Activated T-cell treated with anti-CD3 and anti-CD28 coated beads for 1 hour (primary cell): ENCODE measurements around the gene GRIK4.
"Not testable (repeated sequence)": the region's sequence is repeated elsewhere in the genome, so short reads cannot be mapped to it uniquely, and the experiment has no call there.

Experiments
- DNase-seq: peaks from one replicate; pipeline ENCODE4 v3.0.0-alpha.2; 2020; ENCODE audit warnings: low read depth

GRIK4 gene

GRCh38 chr11:120574876-120575275 lies 63.3 kb downstream of the GRIK4 start:
- no peak for DNase-seq

DNA sequence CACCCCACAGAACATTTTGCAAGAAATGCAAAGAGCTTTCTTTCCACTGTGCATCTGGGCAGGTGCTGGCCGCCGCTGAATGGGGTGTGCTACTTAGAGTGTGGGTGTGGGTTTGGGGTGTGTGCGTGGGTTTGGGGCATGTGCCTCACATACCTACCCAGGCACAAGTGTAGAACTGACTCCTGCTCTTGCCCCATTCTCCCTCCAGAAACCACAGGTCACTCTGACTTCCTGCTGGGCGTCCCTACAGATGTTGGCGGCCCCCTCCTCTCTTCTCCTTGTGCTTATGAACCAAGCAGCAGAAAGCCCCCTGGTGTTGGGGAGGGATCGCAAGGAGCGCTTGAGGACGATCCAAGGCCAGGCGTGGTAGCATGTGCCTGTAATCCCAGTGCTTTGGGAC lies 63.9 kb downstream of the GRIK4 start:
- DNase-seq, result no peak

DNA sequence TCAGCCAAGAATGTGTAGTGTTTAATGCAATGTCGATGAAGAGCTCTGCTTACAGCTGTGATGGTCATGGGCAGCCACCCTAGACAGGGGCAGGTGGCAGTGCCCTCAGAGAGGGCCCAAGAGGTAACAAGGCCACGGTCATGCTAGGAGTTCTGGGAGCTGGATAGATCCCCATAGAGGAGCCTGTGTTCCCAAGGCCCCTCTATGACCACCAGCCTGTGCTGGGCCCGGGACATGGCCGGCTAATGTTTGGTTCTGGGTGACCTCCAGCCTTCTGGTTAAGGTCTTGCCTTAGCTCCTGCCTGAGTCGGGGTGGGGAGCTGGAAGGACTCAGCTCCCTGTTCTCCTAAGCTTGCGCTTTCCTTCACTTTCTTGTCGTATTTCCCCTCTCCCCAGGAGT lies 65.1 kb downstream of the GRIK4 start:
- no peak for DNase-seq

DNA sequence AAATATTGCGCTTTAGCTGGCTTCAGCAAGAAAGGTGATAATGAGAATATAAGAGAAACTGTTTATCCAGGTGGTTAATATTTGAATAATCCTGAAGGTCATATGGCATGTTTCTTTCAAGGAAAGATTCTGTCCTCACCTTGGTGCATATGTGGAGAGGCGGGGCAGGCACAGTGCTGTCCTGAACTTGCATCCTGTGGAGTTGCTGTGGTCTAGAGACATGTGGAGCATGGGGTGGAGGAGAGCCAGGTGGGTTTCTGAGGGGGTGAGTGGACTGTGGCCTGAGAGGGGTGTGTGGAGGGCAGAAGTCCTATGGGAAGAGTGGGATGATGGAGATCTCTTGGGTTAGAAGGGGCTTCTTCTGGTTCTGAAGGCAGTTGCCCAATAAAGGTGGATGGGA lies 65.5 kb downstream of the GRIK4 start:
- no peak for DNase-seq

- no peak for DNase-seq
Measured at GRCh38 chr11:120577624-120578363, 66.2 kb downstream of the GRIK4 start.

DNA sequence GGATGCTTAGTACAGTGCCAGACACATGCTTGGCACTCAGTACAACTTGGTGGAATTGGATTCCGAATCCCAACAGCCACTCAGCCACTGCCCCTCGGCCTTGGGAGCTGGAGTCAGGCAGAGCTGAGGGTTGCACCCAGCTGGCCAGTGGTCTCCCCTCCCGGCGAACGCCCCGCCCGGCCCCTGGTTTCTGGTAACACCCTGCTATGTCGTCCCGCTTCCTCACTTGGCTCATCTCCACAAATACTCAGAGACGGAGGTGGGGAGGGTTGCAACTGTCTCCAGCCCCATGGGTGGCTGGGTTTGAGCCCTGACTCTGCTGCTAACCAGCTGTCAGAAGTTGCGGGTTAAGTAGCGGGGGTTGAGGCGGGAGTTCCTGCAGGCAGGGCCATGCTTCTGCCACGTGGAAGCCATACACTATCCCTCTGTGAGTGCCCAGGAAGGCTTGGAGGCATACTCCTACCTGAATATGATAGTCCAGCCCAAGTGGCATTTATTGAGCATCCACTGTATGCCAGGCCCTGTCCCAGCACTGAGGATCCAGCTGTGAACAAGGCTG lies 67.1 kb downstream of the GRIK4 start:
- no peak for DNase-seq

DNA sequence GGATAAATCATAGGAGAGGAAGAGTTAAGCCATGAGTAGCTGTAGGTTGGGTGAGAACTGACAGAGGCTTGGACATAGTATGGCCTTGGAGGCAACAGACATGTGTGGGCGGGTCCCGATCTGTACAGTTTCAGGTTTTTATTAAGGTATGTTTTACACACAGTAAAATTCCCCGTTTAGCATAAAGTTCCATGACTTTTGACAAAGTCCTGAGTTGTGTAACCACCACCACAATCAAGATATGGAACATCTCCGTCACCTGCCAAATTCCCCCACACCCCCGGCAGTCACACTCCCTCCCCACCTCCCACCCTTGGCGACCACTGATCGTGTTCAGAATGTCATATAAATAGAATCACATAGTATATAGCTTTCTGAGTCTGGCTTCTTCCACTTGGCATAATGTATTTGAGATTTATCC lies 68.1 kb downstream of the GRIK4 start:
- no peak for DNase-seq

- DNase-seq, result no peak
Measured at GRCh38 chr11:120581313-120581712, 69.8 kb downstream of the GRIK4 start.

DNA sequence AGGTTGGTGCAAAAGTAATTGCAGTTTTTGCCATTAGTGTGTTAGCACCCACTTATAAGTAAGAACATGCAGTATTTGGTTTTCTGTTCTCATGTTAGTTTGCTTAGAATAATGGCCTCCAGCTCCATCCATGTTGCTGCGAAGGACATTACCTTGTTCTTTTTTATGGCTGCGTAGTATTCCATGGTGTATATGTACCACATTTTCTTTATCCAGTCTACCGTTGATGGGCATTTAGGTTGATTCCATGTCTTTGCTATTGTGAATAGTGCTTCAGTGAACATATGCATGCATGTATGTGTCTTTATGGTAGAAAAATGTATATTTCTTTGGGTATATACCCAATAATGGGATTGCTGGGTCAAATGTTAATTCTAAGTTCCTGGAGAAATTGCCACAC lies 71.0 kb downstream of the GRIK4 start:
- not testable (repeated sequence) for DNase-seq

GRCh38 chr11:120586072-120586471 lies 74.5 kb downstream of the GRIK4 start:
- no peak for DNase-seq

GRCh38 chr11:120586728-120587127 lies 75.2 kb downstream of the GRIK4 start:
- no peak for DNase-seq

- DNase-seq, result no peak
Measured at GRCh38 chr11:120587299-120587698, 75.8 kb downstream of the GRIK4 start.

DNA sequence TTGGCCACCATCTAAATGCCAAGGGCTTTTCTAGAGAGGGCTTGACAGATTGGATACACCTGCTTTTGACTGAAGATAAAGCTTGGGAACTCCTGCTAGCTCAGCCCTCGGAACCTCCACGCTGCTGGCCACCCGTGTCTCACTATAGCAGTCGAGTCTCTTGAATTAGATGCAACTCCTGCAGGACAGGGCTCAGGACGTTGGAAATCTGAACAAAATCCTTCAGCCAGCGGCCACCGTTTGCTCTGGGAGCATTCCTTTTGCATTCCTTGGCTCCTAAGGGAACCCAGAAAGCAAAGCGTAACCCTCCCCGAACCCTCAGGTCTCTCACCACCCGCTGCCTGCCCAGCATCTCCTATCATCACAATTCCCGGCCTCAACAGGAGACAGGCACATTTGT lies 77.8 kb downstream of the GRIK4 start:
- DNase-seq, result no peak

GRCh38 chr11:120590472-120590871 lies 78.9 kb downstream of the GRIK4 start:
- DNase-seq, result no peak

DNA sequence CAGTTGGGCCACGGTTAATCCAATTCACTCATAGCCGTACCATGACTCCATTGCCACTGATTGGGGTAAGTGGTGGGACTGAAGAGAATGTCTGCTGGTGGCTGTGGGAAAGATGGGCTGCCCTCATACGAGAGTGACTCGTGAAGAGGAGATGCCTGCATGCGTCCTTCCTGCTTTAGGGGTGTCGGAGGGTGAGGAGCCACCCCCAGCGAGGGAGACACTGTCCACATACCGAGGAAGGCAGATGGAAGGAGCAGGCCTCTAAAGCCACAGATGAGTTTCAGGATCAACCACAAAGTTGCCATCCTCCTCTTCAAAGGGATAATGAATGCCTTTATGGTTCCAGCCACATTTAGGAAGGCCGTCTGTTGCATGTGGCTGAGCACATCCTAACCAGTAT lies 83.2 kb downstream of the GRIK4 start:
- DNase-seq, result no peak

DNA sequence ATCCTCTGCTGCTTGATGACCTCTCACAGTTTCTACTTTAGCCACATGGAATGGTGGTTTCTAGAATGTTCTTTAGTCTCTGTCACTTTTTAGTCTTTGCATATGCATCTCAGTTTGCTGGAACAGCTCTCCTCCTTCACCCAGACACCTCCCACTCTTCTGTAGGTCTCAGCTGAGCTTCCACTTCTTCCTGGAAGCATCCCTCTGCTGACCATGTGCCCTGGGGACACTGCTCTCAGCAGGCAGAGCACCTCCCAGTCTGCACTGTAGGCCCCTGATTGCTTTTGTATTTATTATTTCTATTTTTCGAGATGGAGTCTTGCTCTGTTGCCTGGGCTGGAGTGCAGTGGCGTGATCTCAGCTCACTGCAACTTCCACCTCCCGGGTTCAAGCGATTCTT lies 84.0 kb downstream of the GRIK4 start:
- no peak for DNase-seq

DNA sequence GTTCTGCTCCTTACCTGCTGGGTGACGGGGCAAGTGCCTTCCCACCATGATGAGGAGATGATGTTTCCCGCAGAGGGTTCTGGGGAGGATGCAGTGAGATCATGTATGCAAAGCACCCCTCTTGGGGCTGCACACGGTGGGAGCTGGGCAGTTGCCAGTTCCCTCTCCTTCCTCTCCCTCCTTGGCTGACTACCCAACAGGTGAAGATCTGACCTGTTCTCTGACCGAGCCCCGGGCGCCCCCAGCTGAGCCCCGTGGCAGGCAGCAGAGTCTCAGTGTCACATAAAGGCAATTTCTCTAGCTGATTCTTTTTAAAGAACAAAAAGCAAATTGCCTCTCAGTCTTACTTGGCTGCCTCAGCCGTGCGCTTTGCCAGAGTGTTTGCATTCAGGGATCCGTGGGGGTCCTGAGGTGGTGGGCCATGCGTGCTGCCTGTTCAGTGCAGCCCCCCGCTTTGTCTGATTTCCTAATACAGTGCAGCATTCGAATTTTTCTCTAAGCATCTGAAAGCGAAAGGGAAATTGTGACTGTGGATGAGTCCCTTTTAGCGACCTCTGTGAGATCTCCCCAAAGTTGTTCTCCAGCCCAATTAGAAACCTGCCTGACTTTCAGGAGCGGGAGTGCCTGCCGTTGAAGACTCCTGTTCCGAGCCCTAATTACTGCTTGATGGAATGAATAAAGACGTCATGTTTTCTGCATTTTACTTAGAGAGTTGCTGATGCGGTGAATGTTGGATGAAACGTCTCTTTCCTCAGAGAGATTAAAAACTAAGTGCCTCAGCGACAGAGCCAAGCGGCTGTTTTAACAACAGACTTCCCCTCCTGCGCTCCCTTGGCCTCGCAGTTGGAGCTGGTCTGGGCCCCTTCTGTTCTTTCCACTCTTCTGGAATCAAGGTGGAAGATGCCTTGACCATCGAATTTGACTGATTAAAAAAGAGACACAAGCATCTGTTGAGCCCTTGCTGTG lies 86.0 kb downstream of the GRIK4 start:
- no peak for DNase-seq

- DNase-seq, result no peak
Measured at GRCh38 chr11:120598517-120599257, 87.1 kb downstream of the GRIK4 start.

GRCh38 chr11:120599816-120600420 lies 88.4 kb downstream of the GRIK4 start:
- no peak for DNase-seq

- DNase-seq, result no peak
Measured at GRCh38 chr11:120601536-120601935, 90.0 kb downstream of the GRIK4 start.

- DNase-seq, result no peak
Measured at GRCh38 chr11:120603071-120603470, 91.5 kb downstream of the GRIK4 start.

DNA sequence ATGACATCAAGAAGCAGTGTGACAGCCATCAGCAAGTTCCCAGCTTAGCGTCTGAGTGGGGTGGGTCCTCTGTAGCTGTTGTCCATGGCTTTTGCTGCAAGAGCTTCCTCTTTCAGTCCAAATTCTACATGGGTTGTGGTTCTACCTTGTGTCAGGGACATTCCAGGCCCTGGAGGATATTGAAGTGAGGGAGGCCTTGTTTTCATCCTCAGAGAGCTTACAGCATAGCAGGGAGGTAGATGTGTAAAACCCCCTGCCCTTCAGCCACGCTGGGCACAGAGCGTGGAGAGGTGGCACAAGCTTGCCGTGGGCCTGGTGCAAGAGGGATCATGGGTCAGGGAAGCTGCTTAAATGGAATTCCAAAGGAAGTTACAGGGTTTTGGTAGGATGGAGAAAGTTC lies 93.9 kb downstream of the GRIK4 start:
- DNase-seq, result no peak
